A172 (cell line): ENCODE measurements around the gene ELL2. TPM values are rescaled to one million over a fixed set of nuclear protein-coding genes. Genes with fewer than 3 reads are reported as not detected.
"Not testable (repeated sequence)": the region's sequence is repeated elsewhere in the genome, so short reads cannot be mapped to it uniquely, and the experiment has no call there.

Source experiments
- DNase-seq: peaks from one replicate; pipeline ENCODE4 v3.0.0-alpha.2; 2015; ENCODE audit warnings: low spot score
- total RNA-seq: library from RNA; depleted of rRNA; stranded (reverse); fragments of >200 nt; shearing (Covaris generic); gene quantifications from 2 replicates; pipeline ENCODE4 v1.2.3, GENCODE V29; 2014; rRNA removed

The ELL2 gene
- total RNA-seq, 1 experiment from 2014 or later = 82.5 TPM

GRCh38 chr5:95840956-95841705, 120.5 kb downstream of the ELL2 start:
- DNase-seq = no peak

- no peak for DNase-seq
These were observed 122.0 kb downstream of the ELL2 start for GRCh38 chr5:95839658-95840057.

GRCh38 chr5:95838556-95838955, 123.1 kb downstream of the ELL2 start:
- no peak for DNase-seq

- DNase-seq = no peak
These were observed 123.6 kb downstream of the ELL2 start for GRCh38 chr5:95838001-95838520.

- no peak for DNase-seq
These were observed 124.2 kb downstream of the ELL2 start for GRCh38 chr5:95837492-95837891.

GRCh38 chr5:95836971-95837370, 124.7 kb downstream of the ELL2 start:
- DNase-seq = not testable (repeated sequence)

GRCh38 chr5:95836544-95836943, 125.1 kb downstream of the ELL2 start:
- no peak for DNase-seq

- DNase-seq = no peak
These were observed 125.8 kb downstream of the ELL2 start for GRCh38 chr5:95835682-95836385.

Other genes starting within 250 kb of the ELL2 start
- 199 and 274 TPM in 2 replicates for gene RHOBTB3, start 230.5 kb downstream of the ELL2 start, total RNA-seq
- gene GLRX, start 139.1 kb downstream of the ELL2 start, total RNA-seq = 54.3 and 63.6 TPM in 2 replicates